Endodermal cell (in vitro differentiated cells): ENCODE results near the gene FCER2. TPM values are rescaled to one million over a fixed set of nuclear protein-coding genes. Genes with fewer than 3 reads are reported as not detected.

Experiments
- DNase-seq: peaks from one replicate; pipeline ENCODE4 v3.0.0-alpha.2; 2017
- H3K27ac ChIP-seq: 2 replicates; pipeline ENCODE4 v1.5.1; 2013; ENCODE audit warnings: mild to moderate bottlenecking, low read depth, low read length, moderate library complexity
- H3K27me3 ChIP-seq: 2 replicates; pipeline ENCODE4 v1.6.1; 2013; ENCODE audit warnings: mild to moderate bottlenecking, low read length, moderate library complexity; ENCODE audit not compliant: insufficient read depth, control insufficient read depth, poor library complexity, severe bottlenecking
- H3K36me3 ChIP-seq: 2 replicates; pipeline ENCODE4 v1.7.0; 2013; ENCODE audit warnings: mild to moderate bottlenecking, low read length, moderate library complexity; ENCODE audit not compliant: control insufficient read depth, insufficient read depth
- H3K4me1 ChIP-seq: one replicate; pipeline ENCODE4 v1.7.0; 2013; ENCODE audit warnings: low read length; ENCODE audit not compliant: control insufficient read depth, insufficient read depth
- H3K4me3 ChIP-seq: 2 replicates; pipeline ENCODE4 v1.5.1; 2013; ENCODE audit warnings: mild to moderate bottlenecking, low read length, moderate library complexity
- H3K9ac ChIP-seq: 2 replicates; pipeline ENCODE4 v1.6.1; 2013; ENCODE audit warnings: mild to moderate bottlenecking, low read length, moderate library complexity; ENCODE audit not compliant: poor library complexity, severe bottlenecking; ENCODE audit errors: extremely low read depth
- H3K9me3 ChIP-seq: 2 replicates; pipeline ENCODE4 v1.6.1; 2013; ENCODE audit warnings: mild to moderate bottlenecking, low read length, moderate library complexity; ENCODE audit not compliant: control insufficient read depth
- H3K27ac Mint-ChIP-seq: 2 replicates; pipeline ENCODE4 v1.8.0; 2020; ENCODE audit warnings: mixed read lengths
- H3K27me3 Mint-ChIP-seq: 2 replicates; pipeline ENCODE4 v1.8.0; 2021; ENCODE audit warnings: mild to moderate bottlenecking, mixed read lengths; ENCODE audit not compliant: insufficient read depth
- H3K36me3 Mint-ChIP-seq: 2 replicates; pipeline ENCODE4 v1.8.0; 2020; ENCODE audit warnings: low read depth, mixed read lengths
- H3K4me1 Mint-ChIP-seq: 2 replicates; pipeline ENCODE4 v1.8.0; 2020; ENCODE audit warnings: mixed read lengths
- H3K4me3 Mint-ChIP-seq: 2 replicates; pipeline ENCODE4 v1.8.0; 2020; ENCODE audit warnings: mild to moderate bottlenecking, moderate library complexity, mixed read lengths
- H3K9me3 Mint-ChIP-seq: 2 replicates; pipeline ENCODE4 v1.8.0; 2020; ENCODE audit warnings: mild to moderate bottlenecking, mixed read lengths
- CTCF ChIP-seq: fragments of 200-600 bp; sonication (generic); conservative IDR thresholded peaks from 2 replicates; pipeline ENCODE4 v1.5.0; 2021; ENCODE audit warnings: antibody characterized with exemption, mild to moderate bottlenecking
- WGBS, 2 experiments: methylation state at CpG; one replicate each; pipeline versions ENCODE4 v1.1.5 to v1.1.7; 2013; ENCODE audit warnings: missing lambda C conversion rate in 2 of 2, mixed read lengths in 1 of 2; ENCODE audit not compliant: insufficient coverage in 1 of 2, insufficient read length in 1 of 2; 5-methylcytosine and 5-hydroxymethylcytosine counted together
- total RNA-seq, 2 donors: library from RNA; stranded (reverse); fragmentation: NEBNext Ultra II Directional in 1 of 2; extraction: Animal tissue kit (Norgen Biotek cat#: 25700) in 1 of 2; gene quantifications; 2 replicates in 1 of 2; 3 replicates in 1 of 2; pipeline ENCODE4 v1.2.1, GENCODE V29; 2021

FCER2 gene
- total RNA-seq, 2 donors from 2014 or later, result not detected

- peaks cover 53% of the 10 kb centered on the region for H3K27me3 ChIP-seq
- DNase-seq, result no peak
- no peak overlapping the region for H3K4me3 ChIP-seq
- no peaks in the 10 kb centered on the region for H3K36me3 ChIP-seq
- H3K4me1 ChIP-seq, result no peaks in the 10 kb centered on the region
- Mint-ChIP-seq H3K9me3 (no peaks in the 10 kb centered on the region), H3K27ac (no peak overlapping the region), H3K27me3 (peaks cover 72% of the 10 kb centered on the region), H3K4me1 (no peaks in the 10 kb centered on the region), H3K4me3 (no peak overlapping the region), H3K36me3 (no peaks in the 10 kb centered on the region)
- no peak for TF ChIP-seq CTCF
- WGBS, 2 experiments, result 87 to 90% methylated on average over 10 to 11 of the region's 11 CpGs
- H3K9me3 ChIP-seq, result no peaks in the 10 kb centered on the region
- H3K27ac ChIP-seq, result no peak overlapping the region
- no peak overlapping the region for H3K9ac ChIP-seq
These were observed 35.3 kb upstream of the FCER2 start for GRCh38 chr19:7737215-7737614.

- H3K9me3 Mint-ChIP-seq, result no peaks in the 10 kb centered on the region
- H3K27me3 ChIP-seq, result peaks cover 64% of the 10 kb centered on the region
- H3K27ac ChIP-seq, result no peak overlapping the region
- H3K4me3 Mint-ChIP-seq, result no peak overlapping the region
- no peaks in the 10 kb centered on the region for H3K4me1 Mint-ChIP-seq
- TF ChIP-seq CTCF, result no peak
- H3K27ac Mint-ChIP-seq, result no peak overlapping the region
- no peaks in the 10 kb centered on the region for H3K36me3 Mint-ChIP-seq
- no peaks in the 10 kb centered on the region for H3K36me3 ChIP-seq
- no peaks in the 10 kb centered on the region for H3K4me1 ChIP-seq
- no peak for DNase-seq
- H3K4me3 ChIP-seq, result no peak overlapping the region
- H3K27me3 Mint-ChIP-seq, result peaks cover 79% of the 10 kb centered on the region
- no peak overlapping the region for H3K9ac ChIP-seq
- 20 to 60% methylated on average over 1 of the region's 1 CpG for WGBS, 2 experiments
- no peaks in the 10 kb centered on the region for H3K9me3 ChIP-seq
These were observed 34.2 kb upstream of the FCER2 start for GRCh38 chr19:7736148-7736547.

DNA sequence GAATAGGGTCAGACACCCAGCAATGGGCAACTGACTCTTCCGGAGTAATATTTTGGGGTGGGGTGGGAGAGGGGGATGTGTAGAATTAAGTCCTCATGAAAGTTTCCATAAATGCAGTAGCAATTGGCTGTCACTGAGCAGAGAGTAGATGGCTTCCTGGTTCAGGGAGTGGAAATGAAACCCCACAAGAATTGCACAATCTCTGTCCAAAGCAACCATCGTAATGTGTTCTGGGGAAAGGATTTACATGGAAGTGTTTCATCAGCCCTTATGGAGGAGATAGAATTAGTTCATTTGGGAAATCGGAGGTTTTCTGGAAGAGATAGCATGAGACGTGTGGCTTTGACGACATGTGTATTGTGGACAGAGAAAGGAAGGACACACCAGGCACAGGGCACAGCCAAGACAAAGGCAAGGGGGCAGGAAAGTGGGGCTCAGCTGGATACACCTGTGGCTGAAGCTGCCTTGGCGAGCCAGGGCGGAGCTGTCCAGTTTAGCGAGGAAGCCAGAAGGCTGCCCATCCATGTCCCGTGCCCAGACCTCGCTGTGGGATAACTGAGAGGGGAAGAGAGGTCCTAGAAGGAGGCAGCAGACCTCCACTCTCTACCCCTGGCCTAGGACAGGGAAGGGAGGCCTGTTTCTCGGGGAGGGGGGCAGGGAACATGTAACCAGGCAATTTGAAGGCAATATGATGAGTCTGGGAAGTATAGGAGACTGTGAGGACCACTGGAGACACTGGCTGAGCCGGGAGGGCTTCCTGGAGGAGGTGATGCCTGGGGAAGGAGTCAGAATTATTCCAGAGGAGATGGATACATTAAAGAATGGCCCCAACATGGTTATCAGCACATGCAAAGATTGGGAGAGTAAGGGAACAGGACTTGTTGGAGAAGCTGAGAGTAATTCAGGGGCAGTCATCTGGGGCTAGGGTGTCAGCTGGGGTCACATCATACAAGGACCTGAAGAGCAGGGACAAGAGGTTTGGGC, 32.6 kb upstream of the FCER2 start:
- WGBS, 2 experiments, result 63% methylated on average over 5 to 12 of the region's 12 CpGs
- H3K36me3 ChIP-seq, result no peaks in the 10 kb centered on the region
- no peak overlapping the region for H3K4me3 ChIP-seq
- no peaks in the 10 kb centered on the region for H3K4me1 ChIP-seq
- H3K27me3 Mint-ChIP-seq, result peaks cover 84% of the 10 kb centered on the region
- H3K4me3 Mint-ChIP-seq, result no peak overlapping the region
- peaks cover 4% of the 10 kb centered on the region for H3K4me1 Mint-ChIP-seq
- H3K9ac ChIP-seq, result no peak overlapping the region
- H3K27ac Mint-ChIP-seq, result no peak overlapping the region
- no peaks in the 10 kb centered on the region for H3K36me3 Mint-ChIP-seq
- TF ChIP-seq CTCF, result no peak
- H3K9me3 ChIP-seq, result no peaks in the 10 kb centered on the region
- no peaks in the 10 kb centered on the region for H3K9me3 Mint-ChIP-seq
- no peak overlapping the region for H3K27ac ChIP-seq
- H3K27me3 ChIP-seq, result peaks cover 70% of the 10 kb centered on the region
- DNase-seq, result no peak
